Measurements from ENCODE around the gene VAMP5.
"Not testable (repeated sequence)": the region's sequence is repeated elsewhere in the genome, so short reads cannot be mapped to it uniquely, and the experiment has no call there.

DNA sequence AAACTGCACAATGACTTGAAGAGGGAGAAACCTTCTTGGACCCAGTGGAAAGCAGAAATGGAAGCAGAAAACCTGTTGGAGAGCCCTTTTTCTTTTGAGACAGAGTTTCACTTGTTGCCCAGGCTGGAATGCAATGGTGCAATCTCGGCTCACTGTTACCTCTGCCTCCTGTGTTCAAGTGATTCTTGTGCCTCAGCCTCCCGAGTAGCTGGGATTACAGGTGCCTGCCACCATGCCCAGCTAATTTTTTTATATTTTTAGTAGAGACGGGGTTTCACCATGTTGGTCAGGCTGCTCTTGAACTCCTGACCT lies 19.9 kb downstream of the VAMP5 start:
- TF ChIP-seq IKZF1 (conservative IDR thresholded peaks at IDR 0.05); HDAC2 (IDR thresholded peaks at IDR 0.05); FOS (IDR thresholded peaks at IDR 0.05; ENCODE audit: borderline replicate concordance, extremely low read depth, insufficient read length); SMC3 (IDR thresholded peaks at IDR 0.05; ENCODE audit: borderline replicate concordance, low read length); TBL1XR1 (IDR thresholded peaks at IDR 0.05; ENCODE audit: low read depth, low read length): not testable (repeated sequence)
- TF ChIP-seq, protein P1, sequence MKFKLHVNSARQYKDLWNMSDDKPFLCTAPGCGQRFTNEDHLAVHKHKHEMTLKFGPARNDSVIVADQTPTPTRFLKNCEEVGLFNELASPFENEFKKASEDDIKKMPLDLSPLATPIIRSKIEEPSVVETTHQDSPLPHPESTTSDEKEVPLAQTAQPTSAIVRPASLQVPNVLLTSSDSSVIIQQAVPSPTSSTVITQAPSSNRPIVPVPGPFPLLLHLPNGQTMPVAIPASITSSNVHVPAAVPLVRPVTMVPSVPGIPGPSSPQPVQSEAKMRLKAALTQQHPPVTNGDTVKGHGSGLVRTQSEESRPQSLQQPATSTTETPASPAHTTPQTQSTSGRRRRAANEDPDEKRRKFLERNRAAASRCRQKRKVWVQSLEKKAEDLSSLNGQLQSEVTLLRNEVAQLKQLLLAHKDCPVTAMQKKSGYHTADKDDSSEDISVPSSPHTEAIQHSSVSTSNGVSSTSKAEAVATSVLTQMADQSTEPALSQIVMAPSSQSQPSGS (IDR thresholded peaks at IDR 0.05; ENCODE audit: low read length) = not testable (repeated sequence)
- TF ChIP-seq, protein P2, sequence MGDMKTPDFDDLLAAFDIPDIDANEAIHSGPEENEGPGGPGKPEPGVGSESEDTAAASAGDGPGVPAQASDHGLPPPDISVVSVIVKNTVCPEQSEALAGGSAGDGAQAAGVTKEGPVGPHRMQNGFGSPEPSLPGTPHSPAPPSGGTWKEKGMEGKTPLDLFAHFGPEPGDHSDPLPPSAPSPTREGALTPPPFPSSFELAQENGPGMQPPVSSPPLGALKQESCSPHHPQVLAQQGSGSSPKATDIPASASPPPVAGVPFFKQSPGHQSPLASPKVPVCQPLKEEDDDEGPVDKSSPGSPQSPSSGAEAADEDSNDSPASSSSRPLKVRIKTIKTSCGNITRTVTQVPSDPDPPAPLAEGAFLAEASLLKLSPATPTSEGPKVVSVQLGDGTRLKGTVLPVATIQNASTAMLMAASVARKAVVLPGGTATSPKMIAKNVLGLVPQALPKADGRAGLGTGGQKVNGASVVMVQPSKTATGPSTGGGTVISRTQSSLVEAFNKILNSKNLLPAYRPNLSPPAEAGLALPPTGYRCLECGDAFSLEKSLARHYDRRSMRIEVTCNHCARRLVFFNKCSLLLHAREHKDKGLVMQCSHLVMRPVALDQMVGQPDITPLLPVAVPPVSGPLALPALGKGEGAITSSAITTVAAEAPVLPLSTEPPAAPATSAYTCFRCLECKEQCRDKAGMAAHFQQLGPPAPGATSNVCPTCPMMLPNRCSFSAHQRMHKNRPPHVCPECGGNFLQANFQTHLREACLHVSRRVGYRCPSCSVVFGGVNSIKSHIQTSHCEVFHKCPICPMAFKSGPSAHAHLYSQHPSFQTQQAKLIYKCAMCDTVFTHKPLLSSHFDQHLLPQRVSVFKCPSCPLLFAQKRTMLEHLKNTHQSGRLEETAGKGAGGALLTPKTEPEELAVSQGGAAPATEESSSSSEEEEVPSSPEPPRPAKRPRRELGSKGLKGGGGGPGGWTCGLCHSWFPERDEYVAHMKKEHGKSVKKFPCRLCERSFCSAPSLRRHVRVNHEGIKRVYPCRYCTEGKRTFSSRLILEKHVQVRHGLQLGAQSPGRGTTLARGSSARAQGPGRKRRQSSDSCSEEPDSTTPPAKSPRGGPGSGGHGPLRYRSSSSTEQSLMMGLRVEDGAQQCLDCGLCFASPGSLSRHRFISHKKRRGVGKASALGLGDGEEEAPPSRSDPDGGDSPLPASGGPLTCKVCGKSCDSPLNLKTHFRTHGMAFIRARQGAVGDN (IDR thresholded peaks at IDR 0.05) = not testable (repeated sequence)

Measured in GM12878 (cell line).